Immature natural killer cell (primary cell): Measurements from ENCODE around the gene VIPR2. TPM values are rescaled to one million over a fixed set of nuclear protein-coding genes. Genes with fewer than 3 reads are reported as not detected.

Experiments used
- DNase-seq, 3 donors: peaks; one replicate each; pipeline ENCODE4 v3.0.0; 2022; ENCODE audit warnings: mixed read lengths in 1 of 3
- H3K27ac Mint-ChIP-seq, 6 donors: one replicate each; pipeline ENCODE4 v1.8.0; 2020; ENCODE audit warnings: mixed read lengths in 6 of 6, mild to moderate bottlenecking in 5 of 6, inconsistent platforms in 4 of 6, moderate library complexity in 3 of 6
- H3K27me3 Mint-ChIP-seq, 3 donors: one replicate each; pipeline ENCODE4 v1.8.0; 2020 to 2021; ENCODE audit warnings: low read depth in 3 of 3, mild to moderate bottlenecking in 3 of 3, mixed read lengths in 3 of 3, moderate library complexity in 3 of 3, inconsistent platforms in 1 of 3
- H3K36me3 Mint-ChIP-seq, 3 donors: one replicate each; pipeline ENCODE4 v1.8.0; 2020; ENCODE audit warnings: mixed read lengths in 3 of 3, inconsistent platforms in 2 of 3, mild to moderate bottlenecking in 2 of 3
- H3K4me1 Mint-ChIP-seq, 2 donors: one replicate each; pipeline ENCODE4 v1.8.0; 2020; ENCODE audit warnings: inconsistent platforms in 2 of 2, mild to moderate bottlenecking in 2 of 2, mixed read lengths in 2 of 2, moderate library complexity in 1 of 2
- H3K4me3 Mint-ChIP-seq, 5 donors: one replicate each; pipeline ENCODE4 v1.8.0; 2020; ENCODE audit warnings: mild to moderate bottlenecking in 5 of 5, mixed read lengths in 5 of 5, inconsistent platforms in 3 of 5, moderate library complexity in 3 of 5
- H3K9me3 Mint-ChIP-seq, 6 donors: one replicate each; pipeline ENCODE4 v1.8.0; 2020; ENCODE audit warnings: mild to moderate bottlenecking in 6 of 6, mixed read lengths in 6 of 6, inconsistent platforms in 4 of 6, moderate library complexity in 3 of 6
- polyA plus RNA-seq, 3 donors: library from polyadenylated mRNA; unstranded; fragments of 300-500 nt; fragmentation: Illumina TruSeq; gene quantifications; one replicate each; pipeline ENCODE4 v1.2.3, GENCODE V29; 2021

VIPR2 gene
- polyA plus RNA-seq, 3 donors from 2014 or later = 0.41 to 5.2 (median 2.4) TPM

DNA sequence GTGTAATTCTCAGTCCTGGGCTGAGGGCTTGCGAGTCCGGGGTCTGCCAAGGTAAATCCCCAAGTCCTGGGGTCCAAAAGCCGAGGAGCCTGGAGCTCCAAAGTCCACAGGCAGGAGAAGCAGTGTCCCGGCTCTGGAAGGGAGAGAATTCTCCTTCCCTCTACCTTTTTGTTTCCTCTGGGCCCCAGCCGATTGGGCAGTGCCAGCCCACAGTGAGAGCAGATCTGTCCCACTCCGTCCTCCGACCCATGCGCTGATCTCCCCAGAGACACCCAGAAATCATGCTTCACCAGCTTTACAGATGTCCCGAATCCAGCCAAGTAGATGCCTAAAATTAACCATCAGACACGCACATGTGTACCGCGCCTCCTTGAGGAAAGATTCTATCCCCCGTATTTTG is 8.1 kb upstream of the VIPR2 start:
- Mint-ChIP-seq H3K4me1 (no peaks in the 10 kb centered on the region), H3K27ac (peak overlapping the region in 2 of 6 donors; percentile 16 to 42), H3K4me3 (no peak overlapping the region), H3K27me3 (peaks cover 2 to 4% (median 2%) of the 10 kb centered on the region in 3 donors), H3K36me3 (no peaks in the 10 kb centered on the region), H3K9me3 (no peaks in the 10 kb centered on the region)
- no peak for DNase-seq

- Mint-ChIP-seq H3K9me3 (no peaks in the 10 kb centered on the region), H3K27ac (no peak overlapping the region), H3K4me1 (no peaks in the 10 kb centered on the region), H3K4me3 (no peak overlapping the region), H3K36me3 (no peaks in the 10 kb centered on the region), H3K27me3 (peaks cover 2 to 4% (median 2%) of the 10 kb centered on the region in 3 donors)
- no peak for DNase-seq
These were observed 6.6 kb upstream of the VIPR2 start for GRCh38 chr7:159151231-159151630.

DNA sequence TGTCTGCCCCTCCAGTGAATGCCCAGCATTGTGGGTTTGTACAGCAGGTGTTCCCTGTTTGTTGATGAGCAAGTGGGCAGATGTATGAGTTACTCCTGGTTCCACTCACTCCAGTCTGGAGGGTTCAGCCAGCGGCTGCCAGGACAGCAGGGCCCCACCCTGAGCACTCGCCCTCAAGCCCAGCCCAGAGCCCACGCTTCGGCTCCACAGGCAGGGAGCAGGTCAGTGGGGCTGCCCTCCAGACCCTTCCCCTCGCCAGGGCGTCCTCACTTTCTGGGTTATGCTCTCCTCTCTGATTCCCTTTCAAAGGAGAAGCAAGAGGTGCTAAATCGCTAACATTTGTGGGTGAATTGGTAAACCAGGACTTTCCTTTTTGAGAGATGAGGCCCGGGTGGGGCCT is 4.8 kb upstream of the VIPR2 start:
- Mint-ChIP-seq H3K4me3 (no peak overlapping the region), H3K36me3 (no peaks in the 10 kb centered on the region), H3K27me3 (peaks cover 2 to 8% (median 5%) of the 10 kb centered on the region in 3 donors), H3K27ac (no peak overlapping the region), H3K9me3 (no peaks in the 10 kb centered on the region), H3K4me1 (peaks cover 0 to 3% of the 10 kb centered on the region in 2 donors)
- no peak for DNase-seq

GRCh38 chr7:159148430-159149395 is 4.0 kb upstream of the VIPR2 start:
- peaks cover 4 to 10% (median 10%) of the 10 kb centered on the region in 3 donors for H3K27me3 Mint-ChIP-seq
- H3K4me1 Mint-ChIP-seq = peaks cover 4 to 8% of the 10 kb centered on the region in 2 donors
- no peak overlapping the region for H3K4me3 Mint-ChIP-seq
- DNase-seq = no peak
- H3K36me3 Mint-ChIP-seq = no peaks in the 10 kb centered on the region
- no peaks in the 10 kb centered on the region for H3K9me3 Mint-ChIP-seq
- H3K27ac Mint-ChIP-seq = peak overlapping the region in 1 of 6 donors; percentile 45

DNA sequence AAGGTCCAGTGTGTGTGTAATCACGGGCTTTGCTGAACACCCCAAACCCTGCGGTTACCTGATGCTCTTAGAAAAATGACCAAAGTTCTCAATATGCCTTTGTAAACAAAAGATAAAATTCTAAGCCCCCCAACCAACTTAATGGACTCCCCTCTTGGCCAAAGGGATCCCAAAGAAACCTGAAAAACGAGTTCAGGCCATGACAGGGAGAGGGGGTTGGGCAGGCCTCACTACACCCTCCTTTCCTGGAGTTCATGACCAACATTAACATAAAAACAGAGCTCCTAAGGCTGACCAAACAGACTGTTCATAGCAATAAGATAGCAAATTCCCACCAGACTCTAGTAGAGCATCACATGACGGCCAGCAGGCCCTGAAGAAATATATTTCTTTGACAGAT is 3.0 kb upstream of the VIPR2 start:
- Mint-ChIP-seq H3K36me3 (no peaks in the 10 kb centered on the region), H3K27me3 (peaks cover 4 to 18% (median 16%) of the 10 kb centered on the region in 3 donors), H3K4me3 (no peak overlapping the region), H3K27ac (peak overlapping the region in 1 of 6 donors; percentile 1), H3K9me3 (no peaks in the 10 kb centered on the region), H3K4me1 (peaks cover 14 to 17% of the 10 kb centered on the region in 2 donors)
- no peak for DNase-seq

DNA sequence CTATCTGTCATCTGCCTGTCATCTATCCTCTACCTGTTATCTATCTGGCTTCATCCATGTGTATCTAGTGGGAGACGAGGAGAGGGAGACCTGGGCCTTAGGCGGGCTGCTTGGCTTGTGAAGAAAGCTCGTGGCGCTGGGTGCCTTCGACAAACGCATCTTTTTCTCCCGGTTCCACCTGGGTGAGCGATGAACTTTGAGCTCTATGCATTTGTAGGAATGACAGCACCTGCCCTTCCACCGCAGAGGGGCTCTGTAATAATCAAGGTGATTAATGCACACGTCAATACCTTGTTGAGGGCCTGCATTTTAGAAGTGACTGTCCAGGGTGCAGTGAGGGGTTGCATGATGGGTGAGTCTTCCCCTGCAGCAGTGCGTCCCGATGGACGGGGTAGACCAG is 2.6 kb upstream of the VIPR2 start:
- peaks cover 4 to 21% (median 16%) of the 10 kb centered on the region in 3 donors for H3K27me3 Mint-ChIP-seq
- H3K36me3 Mint-ChIP-seq = no peaks in the 10 kb centered on the region
- no peak for DNase-seq
- H3K4me3 Mint-ChIP-seq = no peak overlapping the region
- peaks cover 16 to 17% of the 10 kb centered on the region in 2 donors for H3K4me1 Mint-ChIP-seq
- H3K27ac Mint-ChIP-seq = no peak overlapping the region
- no peaks in the 10 kb centered on the region for H3K9me3 Mint-ChIP-seq

DNA sequence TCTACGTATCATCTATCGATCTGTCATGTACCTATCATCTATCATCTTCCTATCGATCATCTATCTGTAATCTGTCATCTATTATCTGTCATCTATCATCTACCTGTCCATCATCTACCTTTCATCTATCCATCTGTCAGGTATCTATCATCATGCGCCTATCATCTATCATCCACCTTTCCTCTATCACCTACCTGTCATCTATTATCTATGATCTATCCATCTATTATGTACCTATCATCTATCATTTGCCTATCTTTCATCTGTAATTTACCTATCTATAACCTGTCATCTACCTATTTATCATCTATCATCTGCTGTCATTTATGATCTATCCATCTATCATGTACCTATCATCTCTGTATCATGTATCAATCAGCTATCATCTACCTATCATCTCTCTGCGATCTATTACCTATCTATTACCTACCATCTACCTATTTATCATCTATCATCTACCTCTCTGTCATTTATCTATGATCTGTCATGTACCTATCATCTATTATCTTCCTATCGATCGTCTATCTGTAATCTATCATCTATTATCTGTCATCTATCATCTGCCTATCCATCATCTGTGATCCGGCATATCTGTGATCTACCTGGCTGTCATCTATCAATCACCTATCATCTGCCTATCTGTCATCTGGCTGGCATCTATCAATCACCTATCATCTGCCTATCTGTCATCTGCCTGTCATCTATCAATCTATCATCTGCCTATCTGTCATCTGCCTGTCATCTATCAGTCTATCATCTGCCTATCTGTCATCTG is 1.6 kb upstream of the VIPR2 start:
- H3K4me3 Mint-ChIP-seq = no peak overlapping the region
- no peaks in the 10 kb centered on the region for H3K9me3 Mint-ChIP-seq
- H3K27me3 Mint-ChIP-seq = peaks cover 4 to 24% (median 12%) of the 10 kb centered on the region in 3 donors
- no peak overlapping the region for H3K27ac Mint-ChIP-seq
- peaks cover 16 to 17% of the 10 kb centered on the region in 2 donors for H3K4me1 Mint-ChIP-seq
- no peak for DNase-seq
- no peaks in the 10 kb centered on the region for H3K36me3 Mint-ChIP-seq

- Mint-ChIP-seq H3K4me1 (peaks cover 16 to 17% of the 10 kb centered on the region in 2 donors), H3K36me3 (no peaks in the 10 kb centered on the region), H3K27ac (peak overlapping the region in 2 of 6 donors; percentile 38 to 73), H3K9me3 (no peaks in the 10 kb centered on the region), H3K4me3 (peak overlapping the region in 3 of 5 donors; percentile 72 to 82 (median 78)), H3K27me3 (peaks cover 4 to 24% (median 12%) of the 10 kb centered on the region in 3 donors)
- peak in 1 of 3 donors; percentile 19 for DNase-seq
These were observed 806 bp upstream of the VIPR2 start for GRCh38 chr7:159145490-159145855.

GRCh38 chr7:159143780-159144757 is 598 bp downstream of the VIPR2 start:
- Mint-ChIP-seq H3K4me1 (peaks cover 16 to 17% of the 10 kb centered on the region in 2 donors), H3K27ac (peak overlapping the region in 4 of 6 donors; percentile 19 to 75 (median 36)), H3K9me3 (no peaks in the 10 kb centered on the region), H3K4me3 (peak overlapping the region; percentile 79 to 85 (median 83)), H3K27me3 (peaks cover 4 to 24% (median 12%) of the 10 kb centered on the region in 3 donors), H3K36me3 (peaks cover 0 to 8% (median 0%) of the 10 kb centered on the region in 3 donors)
- peak; percentile 17 to 28 (median 20) for DNase-seq

GRCh38 chr7:159142730-159143129 is 1.9 kb downstream of the VIPR2 start:
- H3K36me3 Mint-ChIP-seq = peaks cover 2 to 8% (median 6%) of the 10 kb centered on the region in 3 donors
- H3K4me3 Mint-ChIP-seq = peak overlapping the region; percentile 0 to 85 (median 69)
- H3K27ac Mint-ChIP-seq = peak overlapping the region in 2 of 6 donors; percentile 33 to 75
- H3K4me1 Mint-ChIP-seq = peaks cover 24 to 25% of the 10 kb centered on the region in 2 donors
- no peaks in the 10 kb centered on the region for H3K9me3 Mint-ChIP-seq
- H3K27me3 Mint-ChIP-seq = peaks cover 4 to 26% (median 12%) of the 10 kb centered on the region in 3 donors
- no peak for DNase-seq

DNA sequence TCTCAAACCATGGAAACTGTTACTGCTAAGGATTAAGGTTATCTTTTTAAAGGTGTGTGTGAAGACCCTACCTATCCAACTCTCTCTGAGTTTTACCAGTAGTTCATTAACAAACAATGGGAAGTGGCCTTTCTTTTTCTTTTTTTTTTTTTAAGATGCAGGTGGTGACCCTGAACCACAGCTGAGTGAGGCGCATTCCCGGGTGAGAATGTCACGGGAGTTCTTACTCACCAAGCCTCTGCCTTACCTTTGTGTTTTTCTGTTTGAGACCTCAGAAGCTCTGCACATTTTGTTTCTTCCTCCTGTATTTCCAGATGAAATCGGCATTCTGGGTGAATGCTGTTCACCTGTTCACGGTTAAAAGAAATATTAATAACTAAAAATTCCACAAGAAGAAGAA is 2.5 kb downstream of the VIPR2 start:
- no peak for DNase-seq
- H3K27me3 Mint-ChIP-seq = peaks cover 6 to 26% (median 16%) of the 10 kb centered on the region in 3 donors
- peaks cover 24 to 29% of the 10 kb centered on the region in 2 donors for H3K4me1 Mint-ChIP-seq
- no peaks in the 10 kb centered on the region for H3K9me3 Mint-ChIP-seq
- peaks cover 2 to 8% (median 6%) of the 10 kb centered on the region in 3 donors for H3K36me3 Mint-ChIP-seq
- H3K4me3 Mint-ChIP-seq = no peak overlapping the region
- H3K27ac Mint-ChIP-seq = no peak overlapping the region

DNA sequence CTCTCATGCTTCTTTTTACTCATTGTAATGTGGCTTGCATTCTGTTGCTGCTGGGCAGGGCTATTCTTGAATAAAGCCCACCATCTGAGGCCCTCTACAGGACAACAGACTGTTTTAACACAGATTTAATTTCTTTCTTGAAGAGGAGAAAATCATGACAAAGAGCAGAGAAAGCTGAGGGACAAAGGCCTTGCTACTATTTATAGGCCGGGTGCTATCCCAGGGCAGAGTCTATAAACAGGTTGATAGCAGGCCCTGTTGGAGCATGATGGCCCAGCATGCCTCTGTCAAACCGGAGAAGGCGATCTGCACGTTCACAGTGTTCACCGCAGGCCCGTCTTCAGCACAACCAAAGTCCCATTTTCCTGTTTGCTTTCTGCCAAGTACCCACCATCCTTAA is 3.0 kb downstream of the VIPR2 start:
- H3K9me3 Mint-ChIP-seq = no peaks in the 10 kb centered on the region
- H3K27ac Mint-ChIP-seq = no peak overlapping the region
- peaks cover 2 to 8% (median 6%) of the 10 kb centered on the region in 3 donors for H3K36me3 Mint-ChIP-seq
- H3K4me1 Mint-ChIP-seq = peaks cover 24 to 29% of the 10 kb centered on the region in 2 donors
- no peak for DNase-seq
- H3K4me3 Mint-ChIP-seq = peak overlapping the region in 2 of 5 donors; percentile 15 to 38
- peaks cover 6 to 26% (median 16%) of the 10 kb centered on the region in 3 donors for H3K27me3 Mint-ChIP-seq

- H3K9me3 Mint-ChIP-seq = no peaks in the 10 kb centered on the region
- peaks cover 6 to 26% (median 16%) of the 10 kb centered on the region in 3 donors for H3K27me3 Mint-ChIP-seq
- peaks cover 2 to 8% (median 6%) of the 10 kb centered on the region in 3 donors for H3K36me3 Mint-ChIP-seq
- H3K27ac Mint-ChIP-seq = no peak overlapping the region
- peaks cover 24 to 34% of the 10 kb centered on the region in 2 donors for H3K4me1 Mint-ChIP-seq
- no peak overlapping the region for H3K4me3 Mint-ChIP-seq
- no peak for DNase-seq
These were observed 3.5 kb downstream of the VIPR2 start for GRCh38 chr7:159141167-159141566.
